Tibial nerve (tissue), 4 donors: Measurements from ENCODE around the gene GGNBP2. TPM values are rescaled to one million over a fixed set of nuclear protein-coding genes. Genes with fewer than 3 reads are reported as not detected.

Source experiments
- DNase-seq, 2 donors: peaks; one replicate each; pipeline ENCODE4 v3.0.0-alpha.2; 2019; ENCODE audit warnings: low spot score in 2 of 2
- H3K27ac ChIP-seq, 4 donors: fragments of 200-600 bp; sonication (generic) in 3 of 4; one replicate each; pipeline ENCODE4 v1.5.1; 2017 to 2019; ENCODE audit warnings: mild to moderate bottlenecking in 1 of 4
- H3K27me3 ChIP-seq, 2 donors: fragments of 200-600 bp; sonication (generic) in 1 of 2; one replicate each; pipeline versions ENCODE4 v1.5.1 to v1.6.0; 2017 to 2019
- H3K36me3 ChIP-seq, 3 donors: fragments of 200-600 bp; sonication (generic); one replicate each; pipeline ENCODE4 v1.5.1; 2018 to 2019
- H3K4me1 ChIP-seq, 4 donors: fragments of 200-600 bp; sonication (generic) in 3 of 4; one replicate each; pipeline ENCODE4 v1.5.1; 2017 to 2019
- H3K4me3 ChIP-seq, 4 donors: fragments of 200-600 bp; sonication (generic) in 3 of 4; one replicate each; pipeline ENCODE4 v1.5.1; 2017 to 2019; ENCODE audit warnings: mild to moderate bottlenecking in 1 of 4, moderate library complexity in 1 of 4
- H3K9me3 ChIP-seq, 4 donors: fragments of 200-600 bp; sonication (generic) in 3 of 4; one replicate each; pipeline ENCODE4 v1.5.1; 2017 to 2019
- CTCF ChIP-seq, 5 experiments: fragments of 200-600 bp in 3 of 5; fragments of 450-650 bp in 2 of 5; sonication (generic) in 3 of 5; IDR thresholded peaks; one replicate each; pipeline ENCODE4 v1.5.1; 2016 to 2019; ENCODE audit warnings: antibody characterized with exemption in 5 of 5, mild to moderate bottlenecking in 3 of 5, moderate library complexity in 2 of 5
- EP300 ChIP-seq, 2 donors: sonication (generic); formaldehyde crosslinking; IDR thresholded peaks; one replicate each; pipeline ENCODE4 v1.6.1; 2017; ENCODE audit warnings: antibody characterized with exemption in 2 of 2, mild to moderate bottlenecking in 1 of 2
- POLR2A ChIP-seq, 2 donors: fragments of 450-650 bp; IDR thresholded peaks; one replicate each; pipeline ENCODE4 v1.6.1; 2017; ENCODE audit warnings: antibody characterized with exemption in 2 of 2, mild to moderate bottlenecking in 2 of 2, moderate library complexity in 2 of 2
- whole genome bisulfite sequencing, 2 donors: methylation state at CpG; one replicate each; pipeline ENCODE4 v1.1.5; 2018; 5-methylcytosine and 5-hydroxymethylcytosine counted together
- total RNA-seq, 4 donors: library from RNA; depleted of rRNA; stranded (reverse); fragments of >200 nt; gene quantifications; one replicate each; pipeline ENCODE4 v1.1.0, GENCODE V29; 2016

GGNBP2 gene
- total RNA-seq, 4 donors from 2014 or later, result 53.6 to 107 (median 79.4) TPM

GRCh38 chr17:36616061-36617029 is 71.6 kb downstream of the GGNBP2 start:
- H3K4me1 ChIP-seq, result no peaks in the 10 kb centered on the region
- no peak for DNase-seq
- no peaks in the 10 kb centered on the region for H3K9me3 ChIP-seq
- no peak for TF ChIP-seq EP300 (IDR thresholded peaks at IDR 0.05)
- TF ChIP-seq POLR2A (IDR thresholded peaks at IDR 0.05), result no peak
- no peak for TF ChIP-seq CTCF (IDR thresholded peaks at IDR 0.05)
- peaks cover 0 to 3% of the 10 kb centered on the region in 2 donors for H3K27me3 ChIP-seq
- 80 to 82% methylated on average over 16 of the region's 16 CpGs for WGBS, 2 donors
- H3K27ac ChIP-seq, result no peak overlapping the region
- no peaks in the 10 kb centered on the region for H3K36me3 ChIP-seq
- H3K4me3 ChIP-seq, result no peak overlapping the region

GRCh38 chr17:36617773-36618172 is 73.1 kb downstream of the GGNBP2 start:
- Histone ChIP-seq H3K27ac (no peak overlapping the region), H3K4me1 (no peaks in the 10 kb centered on the region), H3K4me3 (no peak overlapping the region), H3K36me3 (no peaks in the 10 kb centered on the region), H3K9me3 (no peaks in the 10 kb centered on the region), H3K27me3 (peaks cover 0 to 3% of the 10 kb centered on the region in 2 donors)
- 76 to 79% methylated on average over 7 of the region's 7 CpGs for WGBS, 2 donors
- TF ChIP-seq EP300 (IDR thresholded peaks at IDR 0.05) (no peak), POLR2A (IDR thresholded peaks at IDR 0.05) (no peak), CTCF (IDR thresholded peaks at IDR 0.05) (no peak)
- DNase-seq, result no peak

- Histone ChIP-seq H3K4me3 (no peak overlapping the region), H3K4me1 (no peaks in the 10 kb centered on the region), H3K9me3 (no peaks in the 10 kb centered on the region), H3K36me3 (no peaks in the 10 kb centered on the region), H3K27me3 (peaks cover 0 to 3% of the 10 kb centered on the region in 2 donors), H3K27ac (no peak overlapping the region)
- WGBS, 2 donors, result 65 to 90% methylated on average over 3 of the region's 3 CpGs
- TF ChIP-seq POLR2A (IDR thresholded peaks at IDR 0.05), result no peak
- no peak for TF ChIP-seq CTCF (IDR thresholded peaks at IDR 0.05)
- no peak for TF ChIP-seq EP300 (IDR thresholded peaks at IDR 0.05)
- no peak for DNase-seq
These were observed 78.6 kb downstream of the GGNBP2 start for GRCh38 chr17:36623281-36623680.

GRCh38 chr17:36625188-36625587 is 80.5 kb downstream of the GGNBP2 start:
- Histone ChIP-seq H3K4me1 (peaks cover 0 to 6% (median 0%) of the 10 kb centered on the region in 4 donors), H3K27me3 (peaks cover 0 to 6% of the 10 kb centered on the region in 2 donors), H3K9me3 (no peaks in the 10 kb centered on the region), H3K27ac (no peak overlapping the region), H3K4me3 (no peak overlapping the region), H3K36me3 (no peaks in the 10 kb centered on the region)
- WGBS, 2 donors, result 79 to 82% methylated on average over 7 of the region's 7 CpGs
- no peak for DNase-seq
- TF ChIP-seq EP300 (IDR thresholded peaks at IDR 0.05) (no peak), CTCF (IDR thresholded peaks at IDR 0.05) (no peak), POLR2A (IDR thresholded peaks at IDR 0.05) (no peak)

GRCh38 chr17:36627101-36627500 is 82.4 kb downstream of the GGNBP2 start:
- TF ChIP-seq CTCF (IDR thresholded peaks at IDR 0.05) (no peak), EP300 (IDR thresholded peaks at IDR 0.05) (no peak), POLR2A (IDR thresholded peaks at IDR 0.05) (no peak)
- 62 to 65% methylated on average over 12 of the region's 12 CpGs for WGBS, 2 donors

More at GRCh38 chr17:36627101-36627500, 82.4 kb downstream of the GGNBP2 start:
- H3K9me3 ChIP-seq, result no peaks in the 10 kb centered on the region
- peaks cover 0 to 6% (median 0%) of the 10 kb centered on the region in 4 donors for H3K4me1 ChIP-seq
- DNase-seq, result no peak
- H3K4me3 ChIP-seq, result no peak overlapping the region
- peaks cover 0 to 9% of the 10 kb centered on the region in 2 donors for H3K27me3 ChIP-seq
- H3K36me3 ChIP-seq, result no peaks in the 10 kb centered on the region
- H3K27ac ChIP-seq, result no peak overlapping the region
